H1 (cell line): Measurements from ENCODE around the gene CRTC1. TPM values are rescaled to one million over a fixed set of nuclear protein-coding genes. Genes with fewer than 3 reads are reported as not detected.

ENCODE experiments used
- CTCF ChIA-PET: fragments of 300-600 bp; sonication (Branson Sonifier 250); formaldehyde crosslinking; loops from one replicate; lab custom pipeline; 2021; ENCODE audit not compliant: partially characterized antibody; lab: Charles Lee
- POLR2A ChIA-PET: fragments of 300-600 bp; sonication (Branson Sonifier 250); formaldehyde crosslinking; loops from one replicate; lab custom pipeline; 2021; ENCODE audit warnings: inconsistent platforms; ENCODE audit not compliant: partially characterized antibody; lab: Charles Lee
- DNase-seq, 2 experiments: peaks; one replicate each; pipeline versions ENCODE4 v3.0.0 to v3.0.0-alpha.2; 2010 to 2022; ENCODE audit warnings: low spot score in 2 of 2, low read depth in 1 of 2, mixed read lengths in 1 of 2
- FAIRE-seq: peaks from 2 replicates; lab custom pipeline; 2011; peaks lifted over from hg19 to GRCh38; lab: Jason Lieb, UNC
- H2AFZ ChIP-seq: 2 replicates; pipeline ENCODE4 v1.8.1; 2012; ENCODE audit warnings: low read length, inconsistent platforms
- H2AK5ac ChIP-seq: 2 replicates; pipeline ENCODE4 v1.6.1; 2013; ENCODE audit warnings: low read depth, low read length
- H2BK120ac ChIP-seq: replicated peaks from 2 replicates; pipeline ENCODE3; 2013; ENCODE audit warnings: low read depth, low read length, inconsistent platforms
- H2BK12ac ChIP-seq: 2 replicates; pipeline ENCODE4 v1.6.1; 2013; ENCODE audit warnings: low read depth, low read length
- H2BK15ac ChIP-seq: 2 replicates; pipeline ENCODE4 v1.6.1; 2013; ENCODE audit warnings: low read length
- H2BK20ac ChIP-seq: 2 replicates; pipeline ENCODE4 v1.6.1; 2013; ENCODE audit warnings: low read length
- H2BK5ac ChIP-seq: 2 replicates; pipeline ENCODE4 v1.6.1; 2013; ENCODE audit warnings: low read depth, low read length
- H3K14ac ChIP-seq: 2 replicates; pipeline ENCODE4 v1.6.1; 2013; ENCODE audit warnings: inconsistent platforms; ENCODE audit not compliant: insufficient read length
- H3K18ac ChIP-seq: 2 replicates; pipeline ENCODE4 v1.6.1; 2013; ENCODE audit warnings: low read length; ENCODE audit errors: extremely low read depth
- H3K23ac ChIP-seq: 2 replicates; pipeline ENCODE4 v1.6.1; 2013; ENCODE audit warnings: inconsistent platforms; ENCODE audit not compliant: insufficient read length
- H3K23me2 ChIP-seq: 2 replicates; pipeline ENCODE4 v1.6.1; 2013; ENCODE audit warnings: low read depth, low read length
- H3K27ac ChIP-seq: 2 replicates; pipeline ENCODE4 v1.6.1; 2011; ENCODE audit warnings: low read depth, low read length, inconsistent platforms
- H3K27me3 ChIP-seq, 4 experiments: replicated peaks in 1 of 4; 1 replicate in 1 of 4; 2 replicates in 3 of 4; pipeline versions ENCODE4 v1.6.1 to v1.8.1; 2011 to 2013; ENCODE audit warnings: low read length in 3 of 4, mild to moderate bottlenecking in 3 of 4, inconsistent platforms in 2 of 4, mixed read lengths in 2 of 4, moderate library complexity in 1 of 4; ENCODE audit not compliant: control insufficient read depth in 3 of 4, insufficient read depth in 3 of 4; ENCODE audit errors: extremely low read depth in 1 of 4
- H3K36me3 ChIP-seq, 4 experiments: 2 replicates each; pipeline versions ENCODE4 v1.6.1 to v1.8.1; 2011 to 2013; ENCODE audit warnings: mild to moderate bottlenecking in 4 of 4, low read length in 3 of 4, moderate library complexity in 2 of 4, control low read depth in 1 of 4, inconsistent platforms in 1 of 4; ENCODE audit not compliant: insufficient read depth in 4 of 4, control insufficient read depth in 2 of 4
- H3K4ac ChIP-seq: replicated peaks from 2 replicates; pipeline ENCODE3; 2013; ENCODE audit warnings: low read length, low read depth, mixed read lengths, inconsistent platforms; ENCODE audit not compliant: insufficient read length
- H3K4me1 ChIP-seq, 4 experiments: replicated peaks in 1 of 4; 1 replicate in 1 of 4; 2 replicates in 3 of 4; pipeline versions ENCODE4 v1.6.1 to v1.8.1; 2011 to 2013; ENCODE audit warnings: low read length in 3 of 4, inconsistent platforms in 2 of 4, mixed read lengths in 1 of 4; ENCODE audit not compliant: insufficient read depth in 4 of 4, control insufficient read depth in 3 of 4
- H3K4me2 ChIP-seq, 2 experiments: 2 replicates each; pipeline versions ENCODE4 v1.6.1 to v1.8.1; 2011 to 2013; ENCODE audit warnings: low read depth in 2 of 2, low read length in 2 of 2, control low read depth in 1 of 2, inconsistent platforms in 1 of 2, mild to moderate bottlenecking in 1 of 2; ENCODE audit not compliant: insufficient read depth in 1 of 2
- H3K4me3 ChIP-seq, 4 experiments: fragments of 200-600, 300-600 bp in 1 of 4; sonication (generic), shearing (Covaris generic), sonication (Bioruptor Twin) in 1 of 4; 2 replicates each; pipeline versions ENCODE4 v1.5.1 to v1.8.1; 2011 to 2016; ENCODE audit warnings: low read length in 4 of 4, low read depth in 3 of 4, control low read depth in 2 of 4, inconsistent platforms in 2 of 4, mild to moderate bottlenecking in 2 of 4, mixed read lengths in 1 of 4, moderate library complexity in 1 of 4; ENCODE audit not compliant: insufficient read depth in 2 of 4; ENCODE audit errors: extremely low read depth in 1 of 4
- H3K56ac ChIP-seq: replicated peaks from 2 replicates; pipeline ENCODE3; 2013; ENCODE audit warnings: low read depth, mild to moderate bottlenecking, mixed read lengths, low read length, inconsistent platforms; ENCODE audit not compliant: insufficient read length
- H3K79me1 ChIP-seq: 2 replicates; pipeline ENCODE4 v1.6.1; 2013; ENCODE audit warnings: low read depth, low read length, control low read depth
- H3K79me2 ChIP-seq, 2 experiments: 2 replicates each; pipeline versions ENCODE4 v1.6.1 to v1.8.1; 2012 to 2013; ENCODE audit warnings: low read length in 2 of 2, mild to moderate bottlenecking in 2 of 2, inconsistent platforms in 1 of 2; ENCODE audit not compliant: insufficient read depth in 2 of 2, control insufficient read depth in 1 of 2
- H3K9ac ChIP-seq, 4 experiments: replicated peaks in 1 of 4; 1 replicate in 1 of 4; 2 replicates in 3 of 4; pipeline versions ENCODE4 v1.6.1 to v1.8.1; 2011 to 2013; ENCODE audit warnings: low read depth in 3 of 4, low read length in 3 of 4, control low read depth in 2 of 4, mild to moderate bottlenecking in 2 of 4, moderate library complexity in 2 of 4, inconsistent platforms in 1 of 4; ENCODE audit errors: extremely low read depth in 1 of 4
- H3K9me3 ChIP-seq, 2 experiments: 2 replicates each; pipeline versions ENCODE4 v1.6.1 to v1.8.1; 2012 to 2013; ENCODE audit warnings: mild to moderate bottlenecking in 2 of 2, moderate library complexity in 2 of 2, control low read depth in 1 of 2, inconsistent platforms in 1 of 2, low read depth in 1 of 2, low read length in 1 of 2, mixed read lengths in 1 of 2; ENCODE audit not compliant: insufficient read depth in 2 of 2
- H4K20me1 ChIP-seq, 2 experiments: replicated peaks in 1 of 2; 2 replicates each; pipeline versions ENCODE3 to v1.8.1; 2011 to 2013; ENCODE audit warnings: inconsistent platforms in 2 of 2, low read length in 2 of 2, mild to moderate bottlenecking in 1 of 2; ENCODE audit not compliant: insufficient read depth in 2 of 2, control insufficient read depth in 1 of 2
- H4K5ac ChIP-seq: 2 replicates; pipeline ENCODE4 v1.6.1; 2013; ENCODE audit warnings: low read length, low read depth, mixed read lengths, inconsistent platforms; ENCODE audit not compliant: insufficient read length
- H4K8ac ChIP-seq: 2 replicates; pipeline ENCODE4 v1.8.0; 2013; ENCODE audit warnings: mild to moderate bottlenecking, moderate library complexity, low read length, inconsistent platforms; ENCODE audit not compliant: insufficient read depth; ENCODE audit errors: extremely low read depth
- H4K91ac ChIP-seq: replicated peaks from 2 replicates; pipeline ENCODE3; 2013; ENCODE audit warnings: low read length, mixed read lengths, inconsistent platforms; ENCODE audit not compliant: insufficient read length
- CTBP2 ChIP-seq: IDR thresholded peaks from 2 replicates; pipeline ENCODE4 v1.7.0; 2011; ENCODE audit warnings: borderline replicate concordance, mild to moderate bottlenecking, moderate library complexity, mixed read lengths, low read length; ENCODE audit not compliant: insufficient read depth, insufficient read length
- HDAC2 ChIP-seq, 2 experiments: fragments of 300-600 bp in 1 of 2; sonication (generic) in 1 of 2; IDR thresholded peaks; 2 replicates each; pipeline ENCODE4 v1.6.1; 2011 to 2012; ENCODE audit warnings: low read depth in 2 of 2, low read length in 2 of 2, mild to moderate bottlenecking in 2 of 2, moderate library complexity in 2 of 2, borderline replicate concordance in 1 of 2, inconsistent platforms in 1 of 2
- PHF8 ChIP-seq: fragments of 200-600 bp; sonication (generic); conservative IDR thresholded peaks from 2 replicates; pipeline ENCODE4 v1.7.1; 2012; ENCODE audit warnings: low read depth, mild to moderate bottlenecking, inconsistent platforms, low read length, moderate library complexity
- POLR2A ChIP-seq, 2 experiments: IDR thresholded peaks; 1 replicate in 1 of 2; 2 replicates in 1 of 2; pipeline ENCODE4 v1.6.1; 2011; ENCODE audit warnings: low read depth in 2 of 2, low read length in 2 of 2, mild to moderate bottlenecking in 2 of 2; ENCODE audit errors: control extremely low read depth in 1 of 2
- RFX5 ChIP-seq: IDR thresholded peaks from 2 replicates; pipeline ENCODE4 v1.6.1; 2011; ENCODE audit warnings: low read depth, low read length, improper control_type of control experiment, borderline replicate concordance
- SAP30 ChIP-seq: fragments of 300-600 bp; sonication (generic); IDR thresholded peaks from 2 replicates; pipeline ENCODE4 v1.7.1; 2012; ENCODE audit warnings: low read length, moderate library complexity, mild to moderate bottlenecking, inconsistent platforms; ENCODE audit not compliant: insufficient read depth, insufficient replicate concordance
- TAF1 ChIP-seq: IDR thresholded peaks from 2 replicates; pipeline ENCODE4 v1.6.1; 2011; ENCODE audit warnings: mild to moderate bottlenecking, low read depth, low read length
- TAF7 ChIP-seq: optimal IDR thresholded peaks from 2 replicates; pipeline ENCODE3; 2011; ENCODE audit warnings: low read depth, mild to moderate bottlenecking, inconsistent platforms, low read length, moderate library complexity, borderline replicate concordance
- TEAD4 ChIP-seq: IDR thresholded peaks from 2 replicates; pipeline ENCODE4 v1.6.1; 2012; ENCODE audit warnings: low read depth, low read length, inconsistent platforms, mixed read lengths
- ZNF274 ChIP-seq: IDR thresholded peaks from 2 replicates; pipeline ENCODE4 v1.7.0; 2012; ENCODE audit warnings: low read length, borderline replicate concordance; ENCODE audit errors: extremely low read depth
- WGBS, 2 experiments: shearing (Covaris generic) in 1 of 2; methylation state at CpG; one replicate each; pipeline versions ENCODE4 v1.1.6 to v1.1.7; 2013 to 2015; ENCODE audit warnings: low lambda C conversion rate in 2 of 2, mixed read lengths in 2 of 2, inconsistent platforms in 1 of 2, low coverage in 1 of 2, missing lambda C conversion rate in 1 of 2; ENCODE audit not compliant: insufficient replicate concordance in 2 of 2, insufficient coverage in 1 of 2, insufficient read length in 1 of 2; ENCODE audit errors: extremely low coverage in 1 of 2, missing lambda C conversion rate in 1 of 2; 5-methylcytosine and 5-hydroxymethylcytosine counted together
- polyA plus RNA-seq, 7 experiments: library from polyadenylated mRNA; depleted of rRNA in 3 of 7; stranded (reverse) in 5 of 7; unstranded in 2 of 7; fragments of >200 nt in 5 of 7; fragments of 200-250 nt in 2 of 7; gene quantifications; 1 replicate in 5 of 7; 2 replicates in 1 of 7; 4 replicates in 1 of 7; pipeline versions ENCODE4 v1.2.1 to v1.2.3, GENCODE V29; 2011 to 2013; ENCODE audit warnings: missing spikeins in 2 of 7, mixed read lengths in 2 of 7
- total RNA-seq: library from RNA; stranded (reverse); fragmentation: NEBNext Ultra II Directional; extraction: Animal tissue kit (Norgen Biotek cat#: 25700); gene quantifications from 2 replicates; pipeline ENCODE4 v1.2.1, GENCODE V29; 2021

CRTC1 gene
- total and polyA plus RNA-seq, 2 of the 8 experiments (the other 6 are each of a cell fraction or from before 2014, with no cell fraction given) = 2.9 to 8.5 TPM

DNA sequence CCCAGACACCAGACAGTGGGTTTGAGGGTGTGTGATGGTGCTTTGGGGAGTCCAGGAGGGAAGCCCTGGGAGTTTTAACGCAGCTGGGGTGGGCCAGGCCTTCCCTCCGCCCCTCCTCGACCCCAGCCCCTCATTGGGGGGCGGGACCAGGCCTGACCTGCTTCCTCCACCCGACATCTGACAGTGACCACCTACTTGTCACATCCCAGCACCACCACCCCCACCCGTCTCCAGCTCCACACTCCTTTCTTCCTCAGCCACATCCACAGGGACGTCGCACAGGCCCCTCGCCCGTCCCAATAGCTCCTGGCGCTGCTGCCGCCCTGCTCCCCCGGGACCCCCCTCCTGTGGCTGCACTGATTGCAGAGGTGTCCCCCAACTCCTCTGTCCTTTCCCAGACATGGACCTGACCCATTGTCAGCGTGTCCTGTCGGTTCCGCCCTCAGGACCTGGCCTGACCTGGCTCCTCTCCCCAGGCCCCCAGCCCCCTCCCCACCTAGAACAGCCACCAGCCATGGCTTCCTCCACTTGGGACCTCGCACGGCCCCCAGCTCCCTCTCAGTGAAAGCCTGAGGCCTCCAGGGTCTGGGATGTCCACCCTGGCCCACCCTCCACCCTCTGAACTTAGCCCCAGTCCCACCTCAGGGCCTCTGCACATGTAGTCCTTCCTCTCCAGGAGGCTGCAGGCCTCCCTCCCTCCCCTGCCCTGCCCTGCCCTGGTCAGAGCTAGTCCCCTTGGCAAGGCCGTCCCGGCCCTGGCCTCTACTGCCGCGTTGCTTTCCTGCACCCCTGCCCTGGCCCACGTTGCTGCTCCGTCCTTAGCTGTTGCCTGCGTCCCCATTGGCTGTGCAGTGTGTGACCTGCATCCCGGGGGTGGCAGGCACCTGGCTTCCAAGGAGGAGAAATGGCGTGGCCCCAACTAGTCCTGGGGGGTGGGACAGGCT lies 77.2 kb downstream of the CRTC1 start:
- H3K56ac ChIP-seq = no peak overlapping the region
- H3K9me3 ChIP-seq = no peaks in the 10 kb centered on the region
- no peak overlapping the region for H3K4ac ChIP-seq
- H3K9ac ChIP-seq = no peak overlapping the region
- H2BK5ac ChIP-seq = no peak overlapping the region
- no peak overlapping the region for H2AFZ ChIP-seq
- H4K20me1 ChIP-seq = peaks cover 0 to 16% of the 10 kb centered on the region in 2 experiments
- H3K23ac ChIP-seq = no peak overlapping the region
- H2BK120ac ChIP-seq = no peak overlapping the region
- H3K4me2 ChIP-seq = no peak overlapping the region
- H3K79me1 ChIP-seq = no peaks in the 10 kb centered on the region
- no peaks in the 10 kb centered on the region for H3K36me3 ChIP-seq
- H3K4me3 ChIP-seq = no peak overlapping the region
- no peak overlapping the region for H3K18ac ChIP-seq
- no peak overlapping the region for H2AK5ac ChIP-seq
- H3K23me2 ChIP-seq = no peaks in the 10 kb centered on the region
- H3K79me2 ChIP-seq = no peaks in the 10 kb centered on the region
- H4K91ac ChIP-seq = no peak overlapping the region
- H3K14ac ChIP-seq = no peak overlapping the region
- CTCF ChIA-PET = interaction anchor here (1.0 to 2.7 kb wide), 4 partner anchors 11 to 254 kb away, joined by 3 to 12 read pairs (median 6); no protein-coding TSS in a partner anchor
- H3K27ac ChIP-seq = no peak overlapping the region
- no peak overlapping the region for H2BK20ac ChIP-seq
- 91% methylated on average over 17 of the region's 27 CpGs; no CpG with 5 or more reads in 1 of the 2 experiments for WGBS, 2 experiments
- no peak overlapping the region for H2BK15ac ChIP-seq
- FAIRE-seq (no peak), DNase-seq (no peak)
- no peak overlapping the region for H4K5ac ChIP-seq
- TF ChIP-seq RFX5 (no peak), CTBP2 (no peak), HDAC2 (IDR thresholded peaks at IDR 0.05; ENCODE audit: borderline replicate concordance in 1 of 2, low read depth in 2 of 2, low read length in 2 of 2) (no peak), TAF1 (no peak), POLR2A (IDR thresholded peaks at IDR 0.05; ENCODE audit: control extremely low read depth in 1 of 2, low read depth in 2 of 2, low read length in 2 of 2) (no peak), SAP30 (no peak), TAF7 (no peak), ZNF274 (no peak), TEAD4 (no peak), PHF8 (no peak)
- POLR2A ChIA-PET = interaction anchor here (0.5 to 5.5 kb wide), 4 partner anchors 10 to 241 kb away, joined by 3 to 35 read pairs (median 3); no protein-coding TSS in a partner anchor
- H3K4me1 ChIP-seq = peaks cover 0 to 6% (median 1%) of the 10 kb centered on the region in 4 experiments; a peak in 3 of 7 replicates
- no peak overlapping the region for H4K8ac ChIP-seq
- no peak overlapping the region for H2BK12ac ChIP-seq
- peaks cover 0 to 26% (median 22%) of the 10 kb centered on the region in 4 experiments; a peak in 4 of 7 replicates for H3K27me3 ChIP-seq
